Transverse colon (tissue), 4 donors: ENCODE measurements around the gene HIPK2. TPM values are rescaled to one million over a fixed set of nuclear protein-coding genes. Genes with fewer than 3 reads are reported as not detected.

Source experiments
- DNase-seq: peaks from one replicate; pipeline ENCODE4 v3.0.0-alpha.2; 2019
- H3K27ac ChIP-seq, 4 donors: fragments of 200-600 bp; sonication (generic); 2 replicates each; pipeline ENCODE4 v1.5.1; 2016 to 2018; ENCODE audit warnings: inconsistent platforms in 4 of 4
- H3K27me3 ChIP-seq: fragments of 200-600 bp; sonication (generic); 2 replicates; pipeline ENCODE4 v1.5.1; 2017; ENCODE audit warnings: inconsistent platforms
- H3K36me3 ChIP-seq, 4 donors: fragments of 200-600 bp; sonication (generic); 2 replicates each; pipeline ENCODE4 v1.5.1; 2017 to 2019; ENCODE audit warnings: inconsistent platforms in 4 of 4
- H3K4me1 ChIP-seq, 4 donors: fragments of 200-600 bp; sonication (generic); 2 replicates each; pipeline ENCODE4 v1.5.1; 2017 to 2020; ENCODE audit warnings: inconsistent platforms in 4 of 4
- H3K4me3 ChIP-seq, 4 donors: fragments of 200-600 bp; sonication (generic); 1 replicate in 1 of 4; 2 replicates in 3 of 4; pipeline versions ENCODE4 v1.5.1 to v1.6.1; 2017 to 2019; ENCODE audit warnings: inconsistent platforms in 4 of 4
- H3K9me3 ChIP-seq, 2 donors: fragments of 200-600 bp; sonication (generic); 2 replicates each; pipeline ENCODE4 v1.5.1; 2017 to 2019; ENCODE audit warnings: inconsistent platforms in 2 of 2
- CTCF ChIP-seq, 5 experiments: fragments of 200-600 bp in 3 of 5; fragments of 450-650 bp in 2 of 5; sonication (generic) in 3 of 5; IDR thresholded peaks; 1 replicate in 2 of 5; 2 replicates in 3 of 5; pipeline ENCODE4 v1.5.1; 2016 to 2017; ENCODE audit warnings: antibody characterized with exemption in 5 of 5, inconsistent platforms in 3 of 5, mild to moderate bottlenecking in 2 of 5, moderate library complexity in 1 of 5
- EP300 ChIP-seq: sonication (generic); formaldehyde crosslinking; IDR thresholded peaks from one replicate; pipeline ENCODE4 v1.6.1; 2017; ENCODE audit warnings: antibody characterized with exemption, low read depth
- POLR2A ChIP-seq: fragments of 450-650 bp; IDR thresholded peaks from one replicate; pipeline ENCODE4 v1.6.1; 2016; ENCODE audit warnings: antibody characterized with exemption, mild to moderate bottlenecking, moderate library complexity
- POLR2AphosphoS5 ChIP-seq, 3 donors: sonication (generic); formaldehyde crosslinking; IDR thresholded peaks; one replicate each; pipeline ENCODE4 v1.6.1; 2016; ENCODE audit warnings: antibody characterized with exemption in 3 of 3
- WGBS, 2 donors: methylation state at CpG; one replicate each; pipeline ENCODE4 v1.1.5; 2018; ENCODE audit warnings: low coverage in 1 of 2; 5-methylcytosine and 5-hydroxymethylcytosine counted together
- in situ Hi-C, 4 donors: fragments of 200-750 bp; cut with MboI; loops; one replicate each; pipeline versions ENCODE4 v1.15.0 to v1.15.1; 2017; ENCODE audit warnings: low sequenced_read_pairs in 3 of 4, low pct_ligation_motif_present in 1 of 4, low pct_unique_long_range_greater_than_20kb in 1 of 4
- intact Hi-C: fragments of 100-400 bp; cut with DNase I; formaldehyde crosslinking; loops from one replicate; pipeline ENCODE4 v1.15.1; 2023; ENCODE audit warnings: low total_unique reads
- total RNA-seq, 4 donors: library from RNA; depleted of rRNA; stranded (reverse); fragments of >200 nt; gene quantifications; one replicate each; pipeline ENCODE4 v1.1.0, GENCODE V29; 2016

HIPK2 gene
- total RNA-seq, 4 donors from 2014 or later = 27.3 to 40.3 (median 33.6) TPM

- WGBS, 2 donors = 96 to 98% methylated on average over 9 to 20 of the region's 20 CpGs
- H3K9me3 ChIP-seq = no peaks in the 10 kb centered on the region
- no peak overlapping the region for H3K27ac ChIP-seq
- H3K4me1 ChIP-seq = no peaks in the 10 kb centered on the region
- DNase-seq = no peak
- TF ChIP-seq POLR2AphosphoS5 (IDR thresholded peaks at IDR 0.05) (no peak), CTCF (IDR thresholded peaks at IDR 0.05) (no peak), EP300 (no peak), POLR2A (no peak)
- H3K36me3 ChIP-seq = peaks cover 0 to 31% (median 10%) of the 10 kb centered on the region in 4 donors
- H3K4me3 ChIP-seq = no peak overlapping the region
- intact Hi-C loops = no loop called here
- in situ Hi-C loops = no loop called here
- no peaks in the 10 kb centered on the region for H3K27me3 ChIP-seq
Measured at GRCh38 chr7:139571651-139572050, 206.1 kb downstream of the HIPK2 start.

GRCh38 chr7:139571190-139571589 is 206.6 kb downstream of the HIPK2 start:
- 91 to 92% methylated on average over 6 to 20 of the region's 20 CpGs for WGBS, 2 donors
- no peaks in the 10 kb centered on the region for H3K4me1 ChIP-seq
- in situ Hi-C loops = no loop called here
- H3K4me3 ChIP-seq = no peak overlapping the region
- intact Hi-C loops = no loop called here
- no peaks in the 10 kb centered on the region for H3K9me3 ChIP-seq
- TF ChIP-seq CTCF (IDR thresholded peaks at IDR 0.05) (no peak), POLR2AphosphoS5 (IDR thresholded peaks at IDR 0.05) (no peak), POLR2A (no peak), EP300 (no peak)
- no peak for DNase-seq
- H3K27ac ChIP-seq = no peak overlapping the region
- peaks cover 0 to 31% (median 10%) of the 10 kb centered on the region in 4 donors for H3K36me3 ChIP-seq
- no peaks in the 10 kb centered on the region for H3K27me3 ChIP-seq

- 89% methylated on average over 5 of the region's 5 CpGs; no CpG with 5 or more reads in 1 of the 2 donors for WGBS, 2 donors
- H3K36me3 ChIP-seq = peaks cover 0 to 31% (median 10%) of the 10 kb centered on the region in 4 donors
Measured at GRCh38 chr7:139570626-139571025, 207.2 kb downstream of the HIPK2 start.

GRCh38 chr7:139570119-139570518 is 207.7 kb downstream of the HIPK2 start:
- no peaks in the 10 kb centered on the region for H3K27me3 ChIP-seq
- H3K27ac ChIP-seq = no peak overlapping the region
- in situ Hi-C loops = no loop called here
- no peak overlapping the region for H3K4me3 ChIP-seq
- peaks cover 0 to 31% (median 9%) of the 10 kb centered on the region in 4 donors for H3K36me3 ChIP-seq
- intact Hi-C loops = no loop called here
- no peak for DNase-seq
- H3K9me3 ChIP-seq = no peaks in the 10 kb centered on the region
- 85% methylated on average over 7 of the region's 8 CpGs; no CpG with 5 or more reads in 1 of the 2 donors for WGBS, 2 donors
- H3K4me1 ChIP-seq = no peaks in the 10 kb centered on the region
- TF ChIP-seq EP300 = no peak
- TF ChIP-seq CTCF (IDR thresholded peaks at IDR 0.05) = no peak
- TF ChIP-seq POLR2A = no peak
- no peak for TF ChIP-seq POLR2AphosphoS5 (IDR thresholded peaks at IDR 0.05)

More at GRCh38 chr7:139570626-139571025, 207.2 kb downstream of the HIPK2 start:
- intact Hi-C loops (no loop called here), in situ Hi-C loops (no loop called here)
- no peak for TF ChIP-seq EP300
- no peak for TF ChIP-seq CTCF (IDR thresholded peaks at IDR 0.05)
- TF ChIP-seq POLR2A = no peak
- TF ChIP-seq POLR2AphosphoS5 (IDR thresholded peaks at IDR 0.05) = no peak
- no peak overlapping the region for H3K4me3 ChIP-seq
- no peaks in the 10 kb centered on the region for H3K9me3 ChIP-seq
- no peak for DNase-seq
- no peak overlapping the region for H3K27ac ChIP-seq
- no peaks in the 10 kb centered on the region for H3K4me1 ChIP-seq
- H3K27me3 ChIP-seq = no peaks in the 10 kb centered on the region
